ENCODE data around the gene HDGFL3.

- no peak for TF ChIP-seq CTCF (IDR thresholded peaks at IDR 0.05 in 2 of 3, conservative IDR thresholded peaks at IDR 0.05 in 1 of 3; ENCODE audit: insufficient read depth in 2 of 3, low read depth in 1 of 3, low read length in 3 of 3)
- TF ChIP-seq ELK1 (CRISPR knock-in tag; IDR thresholded peaks at IDR 0.05), result no peak
- TF ChIP-seq EZH2 (IDR thresholded peaks at IDR 0.05; ENCODE audit: borderline replicate concordance, low read depth, low read length), result no peak
- no peak for TF ChIP-seq DDX20 (tag; IDR thresholded peaks at IDR 0.05; ENCODE audit: low read depth)
- no peak for TF ChIP-seq ZNF780A (CRISPR knock-in tag; IDR thresholded peaks at IDR 0.05)
- TF ChIP-seq TEAD4 (IDR thresholded peaks at IDR 0.05; ENCODE audit: low read length), result no peak
- TF ChIP-seq TEAD4 (CRISPR knock-in tag; IDR thresholded peaks at IDR 0.05; ENCODE audit: borderline replicate concordance), result no peak
- TF ChIP-seq PTRF (tag; IDR thresholded peaks at IDR 0.05), result no peak
- no peak for TF ChIP-seq FOXK2 (conservative IDR thresholded peaks at IDR 0.05 in 1 of 2, IDR thresholded peaks at IDR 0.05 in 1 of 2; ENCODE audit: low read depth in 2 of 2)
- no peak for TF ChIP-seq JUN (IDR thresholded peaks at IDR 0.05; ENCODE audit: borderline replicate concordance, low read depth, low read length)
- no peak for TF ChIP-seq JUN (CRISPR knock-in tag; IDR thresholded peaks at IDR 0.05; ENCODE audit: borderline replicate concordance)
- TF ChIP-seq POLR2A (conservative IDR thresholded peaks at IDR 0.05), result no peak
- no peak for TF ChIP-seq TARDBP (IDR thresholded peaks at IDR 0.05)
- TF ChIP-seq SMARCA5 (IDR thresholded peaks at IDR 0.05), result no peak
- TF ChIP-seq SMARCA4 (IDR thresholded peaks at IDR 0.05), result no peak
These were observed 94.7 kb downstream of the HDGFL3 start for GRCh38 chr15:83112956-83113299.
